ENCODE data around the gene GNAI3. TPM values are rescaled to one million over a fixed set of nuclear protein-coding genes. Genes with fewer than 3 reads are reported as not detected.

GNAI3 gene
- total and polyA plus RNA-seq, 10 of the 15 experiments (the other 5 are each of a cell fraction or from before 2014, with no cell fraction given): 5.9 to 13.8 (median 8.0) TPM

DNA sequence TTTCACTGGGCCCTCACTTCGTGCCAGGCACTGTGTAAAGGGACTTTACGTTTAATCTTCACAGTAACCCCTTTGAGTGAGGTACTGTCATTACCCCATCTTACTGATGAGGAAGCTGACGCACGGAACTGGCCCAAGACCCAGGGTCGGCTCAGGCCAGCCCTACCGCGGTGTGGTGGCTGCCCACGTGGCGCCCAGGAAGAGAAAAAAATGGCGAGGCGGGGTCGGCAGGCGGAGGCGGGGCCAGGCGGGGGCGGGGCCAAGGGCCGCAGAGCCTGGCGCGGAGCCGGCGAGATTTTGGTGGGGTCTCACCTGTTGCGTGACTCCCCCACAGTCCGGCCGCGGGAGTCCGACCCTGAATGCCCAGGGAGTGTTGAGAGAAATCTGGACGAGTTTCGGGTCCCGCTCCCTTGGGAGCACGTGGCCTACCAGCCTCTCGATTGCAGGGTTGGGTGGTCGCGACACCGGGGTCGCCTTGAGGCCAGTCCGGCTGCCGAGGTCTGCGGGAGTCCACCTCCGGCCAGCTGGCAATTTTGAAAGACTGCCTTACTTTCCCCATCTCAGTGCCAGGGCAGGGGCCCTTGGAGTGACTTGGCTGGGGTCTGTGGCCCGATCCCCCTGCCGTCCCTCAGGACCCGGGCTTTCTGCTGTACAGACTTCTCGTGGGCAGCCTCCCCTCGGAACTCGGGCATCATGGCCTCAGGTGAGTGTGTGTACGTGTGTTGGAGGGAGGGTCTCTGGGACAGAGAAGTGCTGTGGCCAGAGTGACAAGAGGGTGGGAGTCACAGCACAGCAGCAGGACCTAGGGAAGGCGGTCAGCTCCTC, 71.4 kb downstream of the GNAI3 start, which contains the start of the genes AMPD2 and GNAT2 (continued):
- no peak for TF ChIP-seq ZBED1 (IDR thresholded peaks at IDR 0.05; ENCODE audit: borderline replicate concordance)
- no peak for TF ChIP-seq EZH2 (IDR thresholded peaks at IDR 0.05; ENCODE audit: borderline replicate concordance, control insufficient read depth, low read depth, low read length)
- TF ChIP-seq, protein P1, sequence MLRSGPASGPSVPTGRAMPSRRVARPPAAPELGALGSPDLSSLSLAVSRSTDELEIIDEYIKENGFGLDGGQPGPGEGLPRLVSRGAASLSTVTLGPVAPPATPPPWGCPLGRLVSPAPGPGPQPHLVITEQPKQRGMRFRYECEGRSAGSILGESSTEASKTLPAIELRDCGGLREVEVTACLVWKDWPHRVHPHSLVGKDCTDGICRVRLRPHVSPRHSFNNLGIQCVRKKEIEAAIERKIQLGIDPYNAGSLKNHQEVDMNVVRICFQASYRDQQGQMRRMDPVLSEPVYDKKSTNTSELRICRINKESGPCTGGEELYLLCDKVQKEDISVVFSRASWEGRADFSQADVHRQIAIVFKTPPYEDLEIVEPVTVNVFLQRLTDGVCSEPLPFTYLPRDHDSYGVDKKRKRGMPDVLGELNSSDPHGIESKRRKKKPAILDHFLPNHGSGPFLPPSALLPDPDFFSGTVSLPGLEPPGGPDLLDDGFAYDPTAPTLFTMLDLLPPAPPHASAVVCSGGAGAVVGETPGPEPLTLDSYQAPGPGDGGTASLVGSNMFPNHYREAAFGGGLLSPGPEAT (IDR thresholded peaks at IDR 0.05; ENCODE audit: low read depth): peak; percentile 47; the same call in 1 of the 2 replicates
- no peak for TF ChIP-seq RB1 (IDR thresholded peaks at IDR 0.05; ENCODE audit: borderline replicate concordance)
- TF ChIP-seq LARP7 (IDR thresholded peaks at IDR 0.05): peak; percentile 72
- TF ChIP-seq SREBF1 (IDR thresholded peaks at IDR 0.05; ENCODE audit: low read length): no peak
- TF ChIP-seq SMARCA5 (IDR thresholded peaks at IDR 0.05): no peak
- TF ChIP-seq, protein P2, sequence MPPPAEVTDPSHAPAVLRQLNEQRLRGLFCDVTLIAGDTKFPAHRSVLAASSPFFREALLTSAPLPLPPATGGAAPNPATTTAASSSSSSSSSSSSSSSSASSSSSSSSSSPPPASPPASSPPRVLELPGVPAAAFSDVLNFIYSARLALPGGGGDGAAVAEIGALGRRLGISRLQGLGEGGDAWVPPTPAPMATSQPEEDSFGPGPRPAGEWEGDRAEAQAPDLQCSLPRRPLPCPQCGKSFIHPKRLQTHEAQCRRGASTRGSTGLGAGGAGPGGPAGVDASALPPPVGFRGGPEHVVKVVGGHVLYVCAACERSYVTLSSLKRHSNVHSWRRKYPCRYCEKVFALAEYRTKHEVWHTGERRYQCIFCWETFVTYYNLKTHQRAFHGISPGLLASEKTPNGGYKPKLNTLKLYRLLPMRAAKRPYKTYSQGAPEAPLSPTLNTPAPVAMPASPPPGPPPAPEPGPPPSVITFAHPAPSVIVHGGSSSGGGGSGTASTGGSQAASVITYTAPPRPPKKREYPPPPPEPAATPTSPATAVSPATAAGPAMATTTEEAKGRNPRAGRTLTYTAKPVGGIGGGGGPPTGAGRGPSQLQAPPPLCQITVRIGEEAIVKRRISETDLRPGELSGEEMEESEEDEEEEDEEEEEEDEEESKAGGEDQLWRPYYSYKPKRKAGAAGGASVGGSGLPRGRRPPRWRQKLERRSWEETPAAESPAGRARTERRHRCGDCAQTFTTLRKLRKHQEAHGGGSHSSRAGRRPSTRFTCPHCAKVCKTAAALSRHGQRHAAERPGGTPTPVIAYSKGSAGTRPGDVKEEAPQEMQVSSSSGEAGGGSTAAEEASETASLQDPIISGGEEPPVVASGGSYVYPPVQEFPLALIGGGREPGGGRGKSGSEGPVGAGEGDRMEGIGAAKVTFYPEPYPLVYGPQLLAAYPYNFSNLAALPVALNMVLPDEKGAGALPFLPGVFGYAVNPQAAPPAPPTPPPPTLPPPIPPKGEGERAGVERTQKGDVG (CRISPR knock-in tag; IDR thresholded peaks at IDR 0.05): no peak
- TF ChIP-seq, protein P3, sequence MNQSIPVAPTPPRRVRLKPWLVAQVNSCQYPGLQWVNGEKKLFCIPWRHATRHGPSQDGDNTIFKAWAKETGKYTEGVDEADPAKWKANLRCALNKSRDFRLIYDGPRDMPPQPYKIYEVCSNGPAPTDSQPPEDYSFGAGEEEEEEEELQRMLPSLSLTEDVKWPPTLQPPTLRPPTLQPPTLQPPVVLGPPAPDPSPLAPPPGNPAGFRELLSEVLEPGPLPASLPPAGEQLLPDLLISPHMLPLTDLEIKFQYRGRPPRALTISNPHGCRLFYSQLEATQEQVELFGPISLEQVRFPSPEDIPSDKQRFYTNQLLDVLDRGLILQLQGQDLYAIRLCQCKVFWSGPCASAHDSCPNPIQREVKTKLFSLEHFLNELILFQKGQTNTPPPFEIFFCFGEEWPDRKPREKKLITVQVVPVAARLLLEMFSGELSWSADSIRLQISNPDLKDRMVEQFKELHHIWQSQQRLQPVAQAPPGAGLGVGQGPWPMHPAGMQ (IDR thresholded peaks at IDR 0.05; ENCODE audit: borderline replicate concordance): no peak
- no peak for TF ChIP-seq STAT3 (IDR thresholded peaks at IDR 0.05; ENCODE audit: low read depth, low read length)
- no peak for TF ChIP-seq BRCA1 (IDR thresholded peaks at IDR 0.05; ENCODE audit: low read depth, low read length)
- TF ChIP-seq TCF12 (IDR thresholded peaks at IDR 0.05; ENCODE audit: low read depth, low read length): 0 out of 2 replicates have a peak, but pooled peaks have one; percentile 16
- TF ChIP-seq ZNF384 (IDR thresholded peaks at IDR 0.05; ENCODE audit: borderline replicate concordance, low read depth, low read length): peak; percentile 94
- no peak for TF ChIP-seq NFXL1 (IDR thresholded peaks at IDR 0.05; ENCODE audit: borderline replicate concordance)
- no peak for TF ChIP-seq FOXK2 (IDR thresholded peaks at IDR 0.05)
- no peak for TF ChIP-seq KAT2A (conservative IDR thresholded peaks at IDR 0.05; ENCODE audit: control insufficient read depth, low read depth, low read length)
- TF ChIP-seq, protein P4, sequence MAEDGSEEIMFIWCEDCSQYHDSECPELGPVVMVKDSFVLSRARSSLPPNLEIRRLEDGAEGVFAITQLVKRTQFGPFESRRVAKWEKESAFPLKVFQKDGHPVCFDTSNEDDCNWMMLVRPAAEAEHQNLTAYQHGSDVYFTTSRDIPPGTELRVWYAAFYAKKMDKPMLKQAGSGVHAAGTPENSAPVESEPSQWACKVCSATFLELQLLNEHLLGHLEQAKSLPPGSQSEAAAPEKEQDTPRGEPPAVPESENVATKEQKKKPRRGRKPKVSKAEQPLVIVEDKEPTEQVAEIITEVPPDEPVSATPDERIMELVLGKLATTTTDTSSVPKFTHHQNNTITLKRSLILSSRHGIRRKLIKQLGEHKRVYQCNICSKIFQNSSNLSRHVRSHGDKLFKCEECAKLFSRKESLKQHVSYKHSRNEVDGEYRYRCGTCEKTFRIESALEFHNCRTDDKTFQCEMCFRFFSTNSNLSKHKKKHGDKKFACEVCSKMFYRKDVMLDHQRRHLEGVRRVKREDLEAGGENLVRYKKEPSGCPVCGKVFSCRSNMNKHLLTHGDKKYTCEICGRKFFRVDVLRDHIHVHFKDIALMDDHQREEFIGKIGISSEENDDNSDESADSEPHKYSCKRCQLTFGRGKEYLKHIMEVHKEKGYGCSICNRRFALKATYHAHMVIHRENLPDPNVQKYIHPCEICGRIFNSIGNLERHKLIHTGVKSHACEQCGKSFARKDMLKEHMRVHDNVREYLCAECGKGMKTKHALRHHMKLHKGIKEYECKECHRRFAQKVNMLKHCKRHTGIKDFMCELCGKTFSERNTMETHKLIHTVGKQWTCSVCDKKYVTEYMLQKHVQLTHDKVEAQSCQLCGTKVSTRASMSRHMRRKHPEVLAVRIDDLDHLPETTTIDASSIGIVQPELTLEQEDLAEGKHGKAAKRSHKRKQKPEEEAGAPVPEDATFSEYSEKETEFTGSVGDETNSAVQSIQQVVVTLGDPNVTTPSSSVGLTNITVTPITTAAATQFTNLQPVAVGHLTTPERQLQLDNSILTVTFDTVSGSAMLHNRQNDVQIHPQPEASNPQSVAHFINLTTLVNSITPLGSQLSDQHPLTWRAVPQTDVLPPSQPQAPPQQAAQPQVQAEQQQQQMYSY (CRISPR knock-in tag; IDR thresholded peaks at IDR 0.05): no peak
